ENCODE results near the gene RUVBL2.
A peak's percentile ranks its signal among the peaks of the same experiment; 100 is the strongest.

RUVBL2 gene

GRCh38 chr19:48963371-48964204 lies 30.1 kb upstream of the RUVBL2 start:
- DNase-seq (ENCODE audit: low read depth, low spot score) = peak; percentile 86

- peak; percentile 37 for DNase-seq (ENCODE audit: low read depth, low spot score)
Measured at GRCh38 chr19:48964205-48965039, 29.3 kb upstream of the RUVBL2 start.

GRCh38 chr19:48965040-48965805 lies 28.5 kb upstream of the RUVBL2 start, which contains the start of gene FTL:
Gene FTL, plus strand, starts transcription at chr19:48965309. Its CDS starts 199 bp downstream, at chr19:48965508.
- DNase-seq (ENCODE audit: low read depth, low spot score) = peak; percentile 97

- peak; percentile 92 for DNase-seq (ENCODE audit: low read depth, low spot score)
Measured at GRCh38 chr19:48965806-48966540, 27.7 kb upstream of the RUVBL2 start.

- peak; percentile 26 for DNase-seq (ENCODE audit: low read depth, low spot score)
Measured at GRCh38 chr19:48966541-48967345, 26.9 kb upstream of the RUVBL2 start.

- peak; percentile 60 for DNase-seq (ENCODE audit: low read depth, low spot score)
Measured at GRCh38 chr19:48967346-48968178, 26.1 kb upstream of the RUVBL2 start.

GRCh38 chr19:48968179-48968661 lies 25.5 kb upstream of the RUVBL2 start:
- DNase-seq (ENCODE audit: low read depth, low spot score) = no peak

- peak; percentile 37 for DNase-seq (ENCODE audit: low read depth, low spot score)
Measured at GRCh38 chr19:48968813-48969218, 24.9 kb upstream of the RUVBL2 start.

GRCh38 chr19:48969276-48970138 lies 24.2 kb upstream of the RUVBL2 start:
- peak; percentile 67 for DNase-seq (ENCODE audit: low read depth, low spot score)

- no peak for DNase-seq (ENCODE audit: low read depth, low spot score)
Measured at GRCh38 chr19:48970139-48970766, 23.4 kb upstream of the RUVBL2 start.

- DNase-seq (ENCODE audit: low read depth, low spot score) = peak; percentile 92
Measured at GRCh38 chr19:48970923-48971395, 22.7 kb upstream of the RUVBL2 start.

GRCh38 chr19:48975947-48976847 lies 17.5 kb upstream of the RUVBL2 start:
- DNase-seq (ENCODE audit: low read depth, low spot score) = peak; percentile 68

GRCh38 chr19:48977061-48977460 lies 16.6 kb upstream of the RUVBL2 start:
- no peak for DNase-seq (ENCODE audit: low read depth, low spot score)

- no peak for DNase-seq (ENCODE audit: low read depth, low spot score)
Measured at GRCh38 chr19:48982280-48982679, 11.4 kb upstream of the RUVBL2 start.

GRCh38 chr19:48985711-48986110 lies 8.0 kb upstream of the RUVBL2 start:
- no peak for DNase-seq (ENCODE audit: low read depth, low spot score)

- no peak for DNase-seq (ENCODE audit: low read depth, low spot score)
Measured at GRCh38 chr19:48986211-48986610, 7.5 kb upstream of the RUVBL2 start.

All from ELF-1 (cell line).